AG04449 (cell line): Measurements from ENCODE around the gene TXNRD3.

Source experiments
- CTCF ChIA-PET: fragments of 350-600 bp; formaldehyde crosslinking; extraction: SDS; loops from one replicate; lab custom pipeline; 2021; ENCODE audit warnings: antibody characterized with exemption; lab: Yijun Ruan, JAX
- POLR2A ChIA-PET: fragments of 400-600, 350-600 bp; formaldehyde crosslinking; extraction: SDS; loops from one replicate; lab custom pipeline; 2020; ENCODE audit warnings: antibody characterized with exemption, inconsistent platforms; lab: Yijun Ruan, JAX
- DNase-seq: peaks from one replicate; pipeline ENCODE4 v3.0.0-alpha.2; 2010; ENCODE audit warnings: low read depth, low spot score
- H3K4me3 ChIP-seq: 2 replicates; pipeline ENCODE4 v1.5.1; 2011; ENCODE audit warnings: low read depth, mild to moderate bottlenecking, control low read depth, low read length
- CTCF ChIP-seq: IDR thresholded peaks from one replicate; pipeline ENCODE4 v1.5.1; 2011; ENCODE audit warnings: mild to moderate bottlenecking, moderate library complexity, low read length, control low read depth, inconsistent platforms; ENCODE audit not compliant: insufficient read depth; ENCODE audit errors: missing control alignments

Gene TXNRD3

GRCh38 chr3:126692858-126693257 is 37.9 kb upstream of the TXNRD3 start:
- POLR2A ChIA-PET = no interaction called here
- CTCF ChIA-PET = interaction anchor here (1.3 to 6.3 kb wide), 2 partner anchors 11 to 13 kb away, joined by 3 to 62 read pairs; partner anchors contain the start of gene CHCHD6
- TF ChIP-seq CTCF = no peak
- no peak for DNase-seq
- H3K4me3 ChIP-seq = no peak overlapping the region

GRCh38 chr3:126691765-126692164 is 36.8 kb upstream of the TXNRD3 start:
- no peak for DNase-seq
- no peak for TF ChIP-seq CTCF
- H3K4me3 ChIP-seq = no peak overlapping the region
- POLR2A ChIA-PET = no interaction called here
- CTCF ChIA-PET = interaction anchor here (6.3 kb wide), 1 partner anchor 12 kb away, joined by 62 read pairs; no protein-coding TSS in a partner anchor

GRCh38 chr3:126685493-126685892 is 30.6 kb upstream of the TXNRD3 start:
- no peak for TF ChIP-seq CTCF
- POLR2A ChIA-PET = no interaction called here
- CTCF ChIA-PET = interaction anchor here (0.7 to 1.5 kb wide), 4 partner anchors 26 to 858 kb away, joined by 3 to 4 read pairs (median 3); no protein-coding TSS in a partner anchor
- DNase-seq = no peak
- H3K4me3 ChIP-seq = no peak overlapping the region

GRCh38 chr3:126685021-126685420 is 30.1 kb upstream of the TXNRD3 start:
- TF ChIP-seq CTCF = no peak
- DNase-seq = peak; percentile 26
- ChIA-PET POLR2A (no interaction called here), CTCF (interaction anchor here (0.7 to 1.5 kb wide), 4 partner anchors 25 to 859 kb away, joined by 3 to 4 read pairs (median 3); no protein-coding TSS in a partner anchor)
- H3K4me3 ChIP-seq = no peak overlapping the region

- DNase-seq = no peak
- no peak overlapping the region for H3K4me3 ChIP-seq
- ChIA-PET CTCF (interaction anchor here (0.7 to 8.6 kb wide), 6 partner anchors 11 to 862 kb away, joined by 3 to 113 read pairs (median 3); no protein-coding TSS in a partner anchor), POLR2A (interaction anchor here (0.7 kb wide), 1 partner anchor 69 kb away, joined by 3 read pairs; no protein-coding TSS in a partner anchor)
- TF ChIP-seq CTCF = no peak
Measured at GRCh38 chr3:126684218-126684751, 29.4 kb upstream of the TXNRD3 start.

- CTCF ChIA-PET = interaction anchor here (1.3 to 8.6 kb wide), 3 partner anchors 23 to 863 kb away, joined by 3 to 113 read pairs (median 81); no protein-coding TSS in a partner anchor
- TF ChIP-seq CTCF = no peak
Measured at GRCh38 chr3:126683069-126683468, 28.1 kb upstream of the TXNRD3 start.

More at GRCh38 chr3:126683069-126683468, 28.1 kb upstream of the TXNRD3 start:
- DNase-seq = no peak
- no peak overlapping the region for H3K4me3 ChIP-seq
- POLR2A ChIA-PET = no interaction called here
